Calu3 (cell line): ENCODE data around the gene DCHS1. TPM values are rescaled to one million over a fixed set of nuclear protein-coding genes. Genes with fewer than 3 reads are reported as not detected.

Source experiments
- BruUV-seq: library from RNA; stranded (reverse); fragments of 400-500 nt; replicated peaks from 2 replicates; lab custom pipeline; 2021; lab: Mats Ljungman, UMichigan
- CTCF ChIA-PET: fragments of 300-600 bp; sonication (Branson Sonifier 250); formaldehyde crosslinking; loops from one replicate; lab custom pipeline; 2022; ENCODE audit warnings: antibody characterized with exemption; lab: Charles Lee
- DNase-seq: peaks from one replicate; pipeline ENCODE4 v3.0.0; 2022
- H3K27ac Mint-ChIP-seq: one replicate; pipeline ENCODE4 v1.8.0; 2022; ENCODE audit warnings: mixed read lengths; ENCODE audit not compliant: unreplicated experiment
- H3K27me3 Mint-ChIP-seq: one replicate; pipeline ENCODE4 v1.8.0; 2022; ENCODE audit warnings: mixed read lengths; ENCODE audit not compliant: unreplicated experiment
- H3K36me3 Mint-ChIP-seq: one replicate; pipeline ENCODE4 v1.8.0; 2022; ENCODE audit warnings: mild to moderate bottlenecking, moderate library complexity, mixed read lengths; ENCODE audit not compliant: insufficient read depth, unreplicated experiment
- H3K4me1 Mint-ChIP-seq: one replicate; pipeline ENCODE4 v1.8.0; 2022; ENCODE audit warnings: mild to moderate bottlenecking, low read depth, mixed read lengths; ENCODE audit not compliant: unreplicated experiment
- H3K4me3 Mint-ChIP-seq: one replicate; pipeline ENCODE4 v1.8.0; 2022; ENCODE audit warnings: mild to moderate bottlenecking, low read depth, moderate library complexity, mixed read lengths; ENCODE audit not compliant: unreplicated experiment
- H3K9me3 Mint-ChIP-seq: one replicate; pipeline ENCODE4 v1.8.0; 2022; ENCODE audit warnings: low read depth, mixed read lengths; ENCODE audit not compliant: unreplicated experiment
- CTCF ChIP-seq: fragments of 200-600 bp; IDR thresholded peaks from one replicate; pipeline ENCODE4 v1.8.0; 2022; ENCODE audit warnings: antibody characterized with exemption; ENCODE audit not compliant: unreplicated experiment
- intact Hi-C: fragments of 100-400 bp; cut with micrococcal nuclease; formaldehyde crosslinking; loops from one replicate; pipeline ENCODE4 v1.10.0; 2022; ENCODE audit not compliant: unreplicated experiment
- total RNA-seq: library from RNA; stranded (reverse); gene quantifications from 2 replicates; pipeline ENCODE4 v1.2.3, GENCODE V29; 2022

DCHS1 gene
- total RNA-seq, 1 experiment from 2014 or later = 0.02 TPM

GRCh38 chr11:6622261-6623171 lies 33.1 kb downstream of the DCHS1 start:
- no peak for DNase-seq
- Mint-ChIP-seq H3K27ac (no peak overlapping the region), H3K27me3 (peaks cover 31% of the 10 kb centered on the region), H3K4me1 (no peaks in the 10 kb centered on the region), H3K36me3 (no peaks in the 10 kb centered on the region), H3K9me3 (no peaks in the 10 kb centered on the region), H3K4me3 (no peak overlapping the region)
- intact Hi-C loops = no loop called here
- CTCF ChIA-PET = interaction anchor here (0.6 kb wide), 1 partner anchor 25 kb away, joined by 4 read pairs; no protein-coding TSS in a partner anchor
- TF ChIP-seq CTCF = no peak
- BruUV-seq = no TSS peak

DNA sequence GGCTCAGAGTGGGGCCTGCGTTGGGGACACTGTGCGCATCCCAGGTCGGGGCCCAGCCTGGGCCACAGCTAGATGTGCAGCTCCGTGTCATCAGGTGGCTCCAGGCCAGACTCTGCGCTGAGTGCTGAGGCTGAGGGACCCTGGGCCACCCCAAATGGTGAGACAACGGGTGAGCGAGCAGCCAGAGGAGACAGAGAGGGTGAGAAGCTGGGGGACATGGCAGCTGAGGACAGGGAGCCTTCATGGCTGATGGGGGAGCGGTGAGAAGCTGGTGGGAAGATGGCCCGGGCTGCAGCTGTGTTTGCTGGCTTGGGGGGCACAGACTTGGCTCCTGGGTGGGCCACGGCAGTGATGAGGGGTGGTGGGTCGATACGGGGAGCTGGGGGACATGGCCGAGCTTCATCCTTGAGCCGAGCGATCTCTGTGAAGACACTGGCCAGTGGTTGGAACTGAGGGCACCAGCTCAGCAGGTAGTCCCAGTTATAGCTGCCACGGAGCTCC lies 33.8 kb downstream of the DCHS1 start:
- CTCF ChIA-PET = interaction anchor here (0.6 kb wide), 1 partner anchor 24 kb away, joined by 4 read pairs; no protein-coding TSS in a partner anchor
- H3K27ac Mint-ChIP-seq = no peak overlapping the region
- no peak for DNase-seq
- intact Hi-C loops = no loop called here
- no TSS peak for BruUV-seq
- TF ChIP-seq CTCF = no peak
- no peaks in the 10 kb centered on the region for H3K36me3 Mint-ChIP-seq
- no peak overlapping the region for H3K4me3 Mint-ChIP-seq
- no peaks in the 10 kb centered on the region for H3K4me1 Mint-ChIP-seq
- peaks cover 23% of the 10 kb centered on the region for H3K27me3 Mint-ChIP-seq
- H3K9me3 Mint-ChIP-seq = no peaks in the 10 kb centered on the region

DNA sequence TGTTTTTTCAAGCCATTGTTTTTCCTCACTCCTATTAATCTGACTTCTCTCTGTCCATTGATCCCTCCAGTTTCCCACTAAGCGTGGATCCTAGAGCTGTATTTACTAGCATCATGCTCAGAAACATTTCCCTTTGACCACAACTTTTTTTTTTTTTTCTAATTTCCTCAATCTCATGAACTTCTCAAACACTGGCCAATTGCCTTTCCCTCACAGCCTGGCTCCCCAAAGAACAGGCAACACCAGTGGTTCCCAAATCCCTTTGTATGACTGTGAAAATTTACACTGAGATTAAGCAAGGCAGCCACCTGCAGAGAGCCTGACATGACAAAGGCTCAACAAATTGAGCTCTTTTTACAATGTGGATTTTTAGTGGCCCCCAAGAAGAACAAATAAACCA lies 35.0 kb downstream of the DCHS1 start:
- BruUV-seq = no TSS peak
- Mint-ChIP-seq H3K4me3 (no peak overlapping the region), H3K4me1 (no peaks in the 10 kb centered on the region), H3K27ac (no peak overlapping the region), H3K9me3 (no peaks in the 10 kb centered on the region), H3K27me3 (peaks cover 13% of the 10 kb centered on the region), H3K36me3 (no peaks in the 10 kb centered on the region)
- TF ChIP-seq CTCF = no peak
- intact Hi-C loops = no loop called here
- CTCF ChIA-PET = no interaction called here
- DNase-seq = no peak

GRCh38 chr11:6619004-6619745 lies 36.4 kb downstream of the DCHS1 start, which contains the start of gene TPP1:
Gene TPP1, minus strand, starts transcription at chr11:6619422. Its CDS starts 22 bp downstream, at chr11:6619400.
- no peaks in the 10 kb centered on the region for H3K4me1 Mint-ChIP-seq
- H3K9me3 Mint-ChIP-seq = no peaks in the 10 kb centered on the region
- no peak within 1 kb of the TSS for H3K4me3 Mint-ChIP-seq
- CTCF ChIA-PET = interaction anchor here (0.5 to 1.3 kb wide), 7 partner anchors 12 to 1075 kb away, joined by 3 to 5 read pairs (median 4); partner anchors contain the start of gene MRPL17
- H3K36me3 Mint-ChIP-seq = no peaks in the 10 kb centered on the region
- TF ChIP-seq CTCF = no peak
- BruUV-seq = no TSS peak
- intact Hi-C loops = loop anchor here (10.0 kb wide), 1 partner anchor 134 kb away; the partner anchor contains the start of genes ARFIP2 and TIMM10B
- H3K27me3 Mint-ChIP-seq = peaks cover 5% of the 10 kb centered on the region
- peak; percentile 91 for DNase-seq
- H3K27ac Mint-ChIP-seq = no peak within 1 kb of the TSS
